Cardiac septum (tissue), 1 donor: ENCODE results near the gene KHDRBS1. TPM values are rescaled to one million over a fixed set of nuclear protein-coding genes. Genes with fewer than 3 reads are reported as not detected.
"Not testable (repeated sequence)": the region's sequence is repeated elsewhere in the genome, so short reads cannot be mapped to it uniquely, and the experiment has no call there.

ENCODE experiments used
- DNase-seq: peaks from one replicate; pipeline ENCODE4 v3.0.0-alpha.2; 2020; ENCODE audit warnings: low spot score
- intact Hi-C: fragments of 100-400 bp; cut with DNase I; formaldehyde crosslinking; loops from one replicate; pipeline ENCODE4 v1.14.0; 2022
- total RNA-seq: library from RNA; stranded (reverse); fragmentation: NEBNext Ultra II Directional; extraction: Animal tissue kit (Norgen Biotek cat#: 25700); gene quantifications from one replicate; pipeline ENCODE4 v1.2.1, GENCODE V29; 2021
- donor health status: DM: no; HTN: no; CAD: no.

KHDRBS1 gene
- total RNA-seq, 1 donor from 2014 or later: 73.1 TPM

DNA sequence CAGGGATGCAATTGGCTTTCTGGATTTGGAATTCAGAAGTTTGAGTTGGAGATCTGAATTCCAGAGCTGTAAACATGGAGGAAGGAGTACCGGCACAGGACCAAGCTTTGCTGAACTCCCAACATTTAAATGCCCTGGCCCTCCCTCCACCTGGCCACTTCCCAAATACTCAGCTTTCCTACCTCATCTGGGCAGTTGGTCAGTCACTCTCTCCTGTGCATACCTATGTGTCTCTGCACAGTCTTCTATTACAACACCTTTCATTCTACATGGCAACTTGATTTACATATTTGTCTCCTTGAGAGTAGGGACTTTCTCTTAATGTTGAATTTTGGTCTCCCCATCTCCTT is 6.1 kb upstream of the KHDRBS1 start:
- no peak for DNase-seq
- intact Hi-C loops: no loop called here

DNA sequence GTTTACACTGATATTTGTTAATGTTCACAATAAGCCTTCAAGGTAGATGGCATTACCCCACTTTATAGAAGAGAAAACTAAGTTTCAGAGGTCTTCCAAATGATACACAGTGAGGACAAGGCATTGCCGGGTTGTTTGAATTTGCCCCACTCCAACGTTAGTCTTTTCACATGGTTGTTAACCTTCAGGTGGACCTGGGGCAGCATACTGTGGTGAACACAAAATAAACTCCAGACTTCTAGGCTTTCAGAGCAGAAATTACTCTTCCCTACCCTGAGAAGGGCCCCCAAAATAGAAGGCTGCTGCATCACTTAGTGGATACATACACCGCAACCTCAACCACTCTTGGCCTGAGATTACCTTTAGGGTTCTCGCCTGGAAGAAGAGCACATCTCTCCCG is 3.4 kb upstream of the KHDRBS1 start:
- intact Hi-C loops: loop anchor here (5.0 kb wide), 2 partner anchors 52 to 73 kb away; partner anchors contain the start of gene PTP4A2
- no peak for DNase-seq

DNA sequence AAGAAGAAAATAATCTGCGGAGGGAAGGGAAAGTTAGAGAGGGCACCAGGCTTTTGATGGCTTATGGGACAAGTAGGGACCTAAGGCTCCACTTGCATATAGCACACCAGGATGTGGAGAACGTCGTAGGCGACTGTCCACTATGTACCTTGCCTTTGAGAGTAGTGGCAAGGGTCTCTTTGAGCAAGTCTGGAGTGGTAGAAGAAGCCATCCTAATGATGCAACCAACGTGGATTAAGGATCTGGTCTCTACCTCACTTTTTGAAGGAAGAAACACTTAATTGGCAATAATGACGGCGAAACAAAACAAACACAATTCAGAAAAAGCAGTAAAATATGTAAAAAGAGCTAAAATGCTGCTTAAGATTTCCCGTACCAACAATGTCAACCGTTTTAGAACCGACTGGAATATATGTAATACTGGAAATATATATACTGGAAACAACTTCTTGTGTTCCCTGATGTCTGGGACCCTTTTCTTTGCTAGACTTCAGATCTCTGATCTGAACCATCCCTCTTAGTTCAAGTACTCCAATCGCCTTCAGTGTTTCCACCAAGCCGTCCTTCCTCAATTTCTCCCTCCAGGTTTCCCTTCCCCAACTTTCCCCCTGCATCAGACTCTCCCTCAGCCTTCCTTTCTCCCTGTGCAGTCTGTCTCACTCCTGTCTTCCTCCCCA is 821 bp upstream of the KHDRBS1 start:
- intact Hi-C loops: loop anchor here (1.0 to 5.0 kb wide), 3 partner anchors 49 to 76 kb away; partner anchors contain the start of genes PTP4A2 and TMEM39B
- no peak for DNase-seq

DNA sequence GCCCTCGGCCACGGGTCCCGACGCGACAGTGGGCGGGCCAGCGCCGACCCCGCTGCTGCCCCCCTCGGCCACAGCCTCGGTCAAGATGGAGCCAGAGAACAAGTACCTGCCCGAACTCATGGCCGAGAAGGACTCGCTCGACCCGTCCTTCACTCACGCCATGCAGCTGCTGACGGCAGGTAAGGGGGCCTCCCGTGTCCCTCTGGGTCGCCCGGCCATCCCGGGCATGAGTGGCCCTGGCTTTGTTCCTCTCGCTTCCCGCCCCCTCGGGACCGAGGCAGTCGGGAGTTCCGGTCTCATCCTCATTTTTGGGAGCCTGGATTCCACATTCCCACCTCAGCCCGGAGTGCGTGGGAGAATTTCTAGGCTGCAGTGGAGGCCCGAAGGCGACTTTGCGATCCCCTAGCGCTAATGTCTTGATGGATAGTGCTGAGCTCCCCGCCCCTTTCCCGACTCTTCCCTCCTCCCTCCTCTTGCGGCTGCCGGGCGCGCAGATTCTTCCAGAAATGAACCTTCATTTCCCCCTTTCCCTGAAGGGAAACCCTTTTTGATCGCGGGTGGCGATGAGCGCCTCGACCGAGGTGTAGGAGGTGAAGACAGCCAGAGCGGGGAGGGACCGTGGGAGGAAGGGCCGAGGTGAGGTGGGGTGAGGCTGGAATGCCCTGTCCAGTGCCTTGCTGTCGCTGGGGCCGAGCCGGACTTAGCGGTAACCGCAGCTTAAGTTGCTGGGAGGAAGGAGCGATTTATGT is 705 bp downstream of the KHDRBS1 start:
- intact Hi-C loops: loop anchor here (5.0 kb wide), 2 partner anchors 48 to 77 kb away; partner anchors contain the start of gene PTP4A2
- DNase-seq: peak; percentile 81

DNA sequence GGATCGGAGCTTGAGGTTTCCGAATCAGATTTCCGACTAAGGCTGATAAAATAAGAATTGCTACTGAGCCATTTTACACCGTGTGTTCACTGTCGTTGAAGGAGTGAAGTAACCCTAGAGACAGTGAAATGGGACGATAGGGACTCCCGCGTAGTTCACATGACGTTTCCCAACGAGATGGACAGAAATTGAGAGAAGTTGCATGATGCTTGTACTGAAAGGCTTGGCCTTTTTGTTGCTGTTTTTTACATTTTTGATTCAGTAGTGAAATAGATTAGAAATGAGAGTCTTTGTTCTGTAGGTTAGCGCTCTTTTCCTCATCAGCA is 1.2 kb downstream of the KHDRBS1 start:
- intact Hi-C loops: loop anchor here (5.0 kb wide), 2 partner anchors 47 to 78 kb away; partner anchors contain the start of gene PTP4A2
- no peak for DNase-seq

DNA sequence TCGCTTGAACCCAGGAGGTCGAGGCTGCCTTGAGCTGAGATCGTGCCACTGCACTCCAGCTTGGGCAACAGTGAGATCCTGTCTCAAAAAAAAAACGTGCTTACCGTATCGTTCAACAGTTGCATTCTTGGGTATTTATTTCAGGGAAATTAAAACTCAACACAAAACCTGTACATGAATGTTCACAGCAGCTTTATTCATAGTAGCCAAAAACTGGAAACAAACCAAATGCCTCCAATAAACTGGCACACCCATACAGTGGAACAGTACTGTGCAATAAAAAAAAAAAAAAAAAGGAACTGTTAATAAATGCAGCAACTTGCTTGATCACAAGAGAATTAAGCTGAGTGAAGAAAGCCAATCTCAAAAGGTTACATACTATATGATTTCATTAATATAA is 6.7 kb downstream of the KHDRBS1 start:
- DNase-seq: no peak
- intact Hi-C loops: no loop called here

DNA sequence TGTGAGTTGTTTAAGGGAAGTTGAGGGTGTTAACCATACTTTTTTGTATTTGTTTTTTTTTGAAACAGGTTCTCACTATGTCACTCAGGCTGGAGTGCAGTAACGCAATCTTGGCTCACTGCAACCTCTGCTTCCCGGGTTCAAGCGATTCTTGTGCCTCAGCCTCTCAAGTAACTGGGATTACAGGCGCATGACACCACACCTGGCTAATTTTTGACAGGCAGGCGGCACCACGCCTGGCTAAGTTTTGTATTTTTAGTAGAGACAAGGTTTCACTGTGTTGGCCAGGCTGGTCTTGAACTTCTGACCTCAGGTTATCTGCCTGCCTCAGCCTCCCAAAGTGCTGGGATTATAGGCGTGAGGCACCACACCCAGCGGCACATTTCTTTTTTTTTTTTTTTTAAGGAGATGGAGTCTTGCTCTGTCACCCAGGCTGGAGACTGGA is 7.9 kb downstream of the KHDRBS1 start:
- DNase-seq, intact Hi-C loops: not testable (repeated sequence)

DNA sequence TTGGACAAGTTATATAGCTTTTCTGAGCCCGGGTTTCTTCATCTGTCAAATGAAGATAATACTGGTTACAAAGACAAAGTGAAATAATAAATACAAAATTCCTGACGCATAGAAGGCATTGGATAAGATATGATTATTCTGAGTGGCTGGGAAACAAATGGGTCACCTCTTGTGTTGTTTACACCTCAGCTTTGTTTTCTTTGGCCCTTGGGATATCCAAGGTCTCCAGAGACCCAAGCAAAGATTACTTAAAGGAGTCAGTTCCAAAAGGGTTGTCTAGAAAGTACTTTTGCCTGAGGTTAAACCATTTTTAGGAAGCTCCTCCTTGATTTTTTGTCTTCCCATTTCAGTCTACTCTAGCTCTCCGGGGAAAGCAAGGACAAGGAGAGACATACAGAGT is 9.7 kb downstream of the KHDRBS1 start:
- no peak for DNase-seq
- intact Hi-C loops: no loop called here

DNA sequence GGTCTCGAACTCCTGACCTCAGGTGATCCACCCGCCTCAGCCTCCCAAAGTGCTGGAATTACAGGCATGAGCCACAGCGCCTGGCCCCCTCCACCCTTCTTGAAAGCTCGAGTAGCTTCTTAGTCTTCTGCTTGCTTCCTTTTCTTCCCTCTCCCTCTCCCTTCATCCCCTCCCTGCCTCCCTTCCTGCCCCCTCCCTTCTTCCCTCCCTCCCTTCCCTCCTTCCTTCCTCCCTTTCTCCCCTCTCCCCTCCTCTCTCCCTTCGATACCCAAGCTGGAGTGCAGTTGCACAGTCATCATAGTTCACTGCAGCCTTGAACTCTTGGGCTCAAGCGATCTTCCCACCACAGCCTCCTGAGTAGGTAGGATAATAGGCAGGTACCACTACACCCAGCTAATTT is 11.8 kb downstream of the KHDRBS1 start:
- DNase-seq: no peak
- intact Hi-C loops: no loop called here

DNA sequence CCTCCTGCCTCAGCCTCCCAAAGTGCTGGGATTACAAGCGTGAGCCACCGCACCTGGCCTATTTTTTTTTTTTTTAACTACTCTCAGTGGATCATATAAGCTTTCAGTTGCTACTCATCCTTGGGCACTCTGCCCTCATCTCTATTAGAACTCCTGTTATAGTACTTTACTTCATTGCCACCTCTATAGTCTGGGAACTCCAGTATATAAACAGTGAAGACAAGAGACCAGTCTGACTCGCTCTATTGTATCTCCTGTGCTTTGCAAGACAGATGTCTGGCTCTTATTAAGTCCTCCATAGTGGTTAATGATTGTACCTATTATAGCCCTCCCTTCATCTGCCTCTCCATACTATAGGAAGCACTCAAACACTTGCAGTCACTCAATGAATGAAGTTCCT is 15.1 kb downstream of the KHDRBS1 start:
- no peak for DNase-seq
- intact Hi-C loops: no loop called here

DNA sequence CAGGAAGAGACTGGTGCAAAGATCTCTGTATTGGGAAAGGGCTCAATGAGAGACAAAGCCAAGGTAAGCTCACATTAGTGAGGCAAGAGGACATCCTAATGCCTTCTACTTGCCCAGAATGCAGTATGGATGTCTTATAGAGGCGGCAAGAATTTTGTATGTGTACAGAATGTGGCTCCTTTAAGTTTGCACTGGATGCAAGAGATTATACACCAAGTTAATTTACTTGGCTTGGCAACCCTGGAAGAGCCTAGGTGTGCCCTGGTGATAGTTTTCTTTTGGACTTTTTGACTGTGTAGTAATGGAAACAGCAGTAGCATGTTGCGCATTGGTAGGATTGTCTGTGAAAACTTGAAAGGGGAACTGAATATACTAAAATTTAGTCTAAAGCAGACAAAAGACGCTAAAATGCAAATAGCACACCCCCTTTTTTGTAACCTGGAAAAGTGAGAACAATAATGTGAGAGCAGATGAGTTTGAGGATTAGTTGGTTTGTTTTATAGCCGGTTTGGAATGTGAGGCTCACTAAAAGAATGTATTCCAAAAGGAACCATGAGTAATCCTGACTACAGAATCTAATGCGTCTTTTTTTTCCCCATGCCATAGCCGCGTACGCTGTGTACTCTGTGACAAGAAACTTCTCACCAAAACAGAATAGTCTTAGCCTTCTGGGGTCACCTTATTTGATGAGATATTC is 18.1 kb downstream of the KHDRBS1 start:
- no peak for DNase-seq
- intact Hi-C loops: no loop called here

DNA sequence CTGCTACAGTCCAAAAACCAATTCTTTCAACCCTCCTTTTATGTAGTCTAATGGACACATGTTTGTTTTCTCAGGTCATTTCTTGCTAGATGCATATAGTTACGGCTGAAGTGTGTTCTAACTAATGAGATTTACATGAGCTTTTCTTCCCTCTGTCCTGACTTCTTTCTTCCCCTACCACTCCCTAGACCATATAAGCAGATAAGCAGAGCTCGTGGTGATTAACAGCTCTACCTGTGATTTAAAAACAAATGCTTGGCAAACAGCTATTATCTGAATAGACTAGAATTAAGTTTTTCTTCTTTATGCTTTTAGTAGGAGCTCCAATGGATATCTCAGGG is 18.6 kb downstream of the KHDRBS1 start:
- intact Hi-C loops: no loop called here
- DNase-seq: no peak

DNA sequence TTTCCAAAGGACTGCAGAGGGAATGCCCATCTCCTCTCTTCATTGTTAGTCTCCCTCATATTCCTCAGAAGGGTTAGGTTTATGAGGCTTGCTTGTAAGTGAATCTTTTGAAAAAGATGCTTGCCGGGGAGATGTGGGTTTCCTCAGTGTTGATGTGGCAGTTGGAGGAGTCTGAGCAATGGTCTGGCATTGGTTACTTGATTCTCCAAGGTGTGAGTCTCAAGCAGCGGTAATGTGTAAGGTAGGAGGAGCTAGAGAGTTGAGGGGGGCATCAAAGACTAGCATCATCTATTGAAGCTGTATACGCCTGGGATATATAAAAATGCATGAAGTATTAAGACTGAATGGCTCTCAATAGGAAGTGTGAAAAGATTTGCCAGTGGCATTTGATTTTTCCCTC is 21.5 kb downstream of the KHDRBS1 start:
- intact Hi-C loops: no loop called here

DNA sequence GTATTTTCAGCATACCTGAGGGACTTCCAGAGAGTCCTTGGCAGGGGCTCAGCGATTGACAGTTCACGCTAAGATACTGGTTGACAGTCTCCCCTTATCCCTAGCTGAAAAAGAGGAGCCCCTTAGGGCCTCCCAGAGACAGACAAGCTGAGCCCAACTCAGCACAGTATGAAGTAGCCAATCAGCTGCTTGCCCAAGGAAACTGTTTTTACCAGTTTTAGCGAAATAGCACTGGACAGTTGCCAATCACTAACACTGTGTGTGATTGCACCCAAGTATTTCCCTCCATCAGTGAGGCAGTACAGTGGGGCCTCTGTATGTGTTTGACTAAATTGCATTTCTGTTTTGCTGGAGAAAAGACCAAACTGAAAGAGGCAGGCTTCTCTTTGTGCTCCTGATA is 27.0 kb downstream of the KHDRBS1 start:
- DNase-seq: no peak
- intact Hi-C loops: no loop called here

More for the DNA sequence above, 21.5 kb downstream of the KHDRBS1 start:
- DNase-seq: no peak

DNA sequence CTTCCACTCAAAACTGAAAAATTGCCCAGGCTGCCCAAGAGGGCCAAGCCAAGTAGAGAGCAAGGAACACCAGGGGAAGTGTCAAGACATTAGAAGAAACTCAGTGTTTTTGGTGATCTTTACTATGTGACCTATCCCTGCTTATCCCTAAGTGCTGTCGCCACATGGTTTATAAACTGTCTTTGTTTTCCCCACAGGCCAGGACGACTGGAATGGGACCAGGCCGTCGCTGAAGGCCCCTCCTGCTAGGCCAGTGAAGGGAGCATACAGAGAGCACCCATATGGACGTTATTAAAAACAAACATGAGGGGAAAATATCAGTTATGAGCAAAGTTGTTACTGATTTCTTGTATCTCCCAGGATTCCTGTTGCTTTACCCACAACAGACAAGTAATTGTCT is 28.7 kb downstream of the KHDRBS1 start:
- intact Hi-C loops: no loop called here
- DNase-seq: no peak

DNA sequence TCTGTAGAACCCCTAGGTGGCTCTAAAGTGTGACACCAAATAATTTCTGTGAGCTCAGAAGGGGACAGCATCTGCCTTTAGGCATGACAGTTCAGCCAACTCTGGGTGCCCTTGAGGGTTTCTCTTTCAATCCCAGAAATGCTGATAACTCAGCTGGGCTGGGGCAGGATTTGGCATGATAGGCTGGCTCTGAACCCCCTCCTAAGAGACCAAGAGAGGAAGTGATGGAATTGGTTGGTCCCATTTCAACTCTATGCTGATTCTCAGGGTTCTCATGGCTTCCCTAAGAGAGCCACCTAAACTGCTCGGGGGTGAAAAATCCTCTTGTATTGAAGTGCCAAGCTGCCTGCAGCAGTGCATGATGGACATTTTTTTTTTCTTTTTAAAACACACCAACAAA is 30.6 kb downstream of the KHDRBS1 start:
- intact Hi-C loops: no loop called here
- no peak for DNase-seq

DNA sequence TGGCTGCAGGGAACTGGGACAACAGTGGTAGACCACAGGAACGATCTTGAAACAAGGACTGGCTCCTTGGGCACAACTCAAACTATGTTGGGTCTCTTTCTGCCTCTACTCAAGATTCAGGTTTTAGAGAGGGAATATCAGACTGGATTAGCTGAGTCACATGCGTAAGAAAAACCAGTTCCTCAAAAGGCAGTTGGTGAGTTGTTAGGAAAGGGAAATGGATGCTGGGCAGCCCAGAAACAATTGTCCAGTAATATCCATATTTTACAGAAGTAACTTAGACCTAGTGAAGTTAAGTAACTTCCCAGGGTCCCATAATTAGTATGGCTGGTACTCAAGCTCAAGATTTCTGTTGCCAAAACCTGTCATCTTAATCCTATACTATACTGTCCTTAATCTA is 32.1 kb downstream of the KHDRBS1 start:
- no peak for DNase-seq
- intact Hi-C loops: no loop called here

DNA sequence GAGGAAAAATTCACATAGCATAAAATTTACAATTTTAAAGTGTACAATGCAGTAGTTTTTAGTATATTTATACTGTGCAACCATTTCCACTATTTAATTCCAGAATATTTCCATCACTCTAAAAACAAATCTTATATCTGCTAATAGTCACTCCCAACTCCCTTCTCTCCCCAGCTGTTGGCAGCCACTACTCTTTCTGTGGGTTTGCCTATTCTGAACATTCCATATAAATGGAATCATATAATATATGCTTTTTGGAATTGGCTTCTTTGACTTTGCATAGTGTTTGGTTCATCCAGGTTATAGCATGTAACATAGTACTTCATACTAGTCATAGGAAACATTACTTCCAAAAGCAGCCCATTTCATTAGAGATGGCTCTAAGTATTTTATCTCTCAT is 34.0 kb downstream of the KHDRBS1 start:
- no peak for DNase-seq
- intact Hi-C loops: no loop called here

DNA sequence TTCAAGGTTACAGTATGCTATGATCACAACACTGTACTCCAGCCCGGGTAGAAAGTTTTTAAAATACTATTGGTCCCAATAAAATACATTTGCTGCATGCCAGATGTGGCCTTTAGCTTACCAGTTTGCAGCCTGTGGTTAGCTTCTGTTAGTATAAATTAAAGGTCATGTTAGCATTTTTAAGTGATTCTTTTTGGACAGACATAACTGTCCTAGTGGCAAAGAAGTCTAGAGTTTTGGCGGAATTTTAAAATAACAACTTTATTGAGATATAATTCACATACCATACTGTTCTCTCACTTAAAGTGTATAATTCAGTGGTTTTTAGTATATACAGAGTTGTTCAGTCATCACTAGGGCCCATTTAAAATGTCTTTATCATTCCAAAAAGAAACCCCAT is 34.8 kb downstream of the KHDRBS1 start:
- intact Hi-C loops: no loop called here
- DNase-seq: no peak

DNA sequence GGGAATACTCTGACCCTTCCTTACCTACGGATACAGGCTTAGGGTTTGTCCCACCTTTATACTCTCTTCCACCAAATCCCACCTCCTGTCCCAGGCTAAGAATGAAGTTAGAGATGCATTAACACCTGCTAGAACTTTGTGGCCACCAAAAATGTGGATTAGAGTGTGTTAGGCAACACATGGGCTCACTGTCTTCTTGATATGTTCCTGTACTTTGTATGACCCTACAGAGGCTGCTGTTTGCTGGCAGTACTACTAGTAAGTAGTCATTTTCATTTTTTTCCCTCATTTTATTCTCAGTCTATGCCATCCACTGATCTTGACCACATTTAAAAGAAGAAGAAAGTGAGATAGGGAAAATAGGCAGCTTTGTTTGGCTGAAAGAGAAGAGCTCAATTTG is 38.0 kb downstream of the KHDRBS1 start:
- no peak for DNase-seq
- intact Hi-C loops: no loop called here

DNA sequence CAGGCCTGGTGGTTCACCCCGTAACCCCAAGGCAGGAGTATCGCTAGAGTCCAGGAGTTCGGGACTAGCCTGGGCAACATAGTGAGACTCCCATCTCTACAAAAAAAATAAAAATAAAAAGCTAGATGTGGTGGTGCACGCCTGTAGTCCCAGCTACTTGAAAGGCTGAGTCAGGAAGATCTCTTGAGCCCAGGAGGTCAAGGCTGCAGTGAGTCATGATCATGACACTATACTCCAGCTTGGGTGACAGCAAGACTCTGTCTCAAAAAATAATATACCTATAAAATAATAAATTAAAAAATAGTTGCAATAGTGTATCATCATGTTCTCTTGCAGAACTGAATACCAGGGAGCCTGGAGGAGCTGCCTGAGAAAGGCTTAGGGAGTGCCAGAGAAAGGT is 39.2 kb downstream of the KHDRBS1 start:
- intact Hi-C loops: no loop called here

More for the DNA sequence above, 39.2 kb downstream of the KHDRBS1 start:
- no peak for DNase-seq
